HL-60 (cell line): ENCODE results near the gene NEK9.

Experiments
- POLR2AphosphoS5 ChIP-seq: IDR thresholded peaks from 2 replicates; pipeline ENCODE4 v1.6.1; 2012; ENCODE audit warnings: low read depth
- SPI1 ChIP-seq: IDR thresholded peaks from 2 replicates; pipeline ENCODE4 v1.6.1; 2012; ENCODE audit warnings: low read depth, mild to moderate bottlenecking, borderline replicate concordance
- TF ChIP-seq, protein P1 (sequence below): IDR thresholded peaks from one replicate; pipeline ENCODE4 v1.5.1; 2011; ENCODE audit warnings: low read length, control low read depth, inconsistent platforms; ENCODE audit not compliant: insufficient read depth

DNA sequence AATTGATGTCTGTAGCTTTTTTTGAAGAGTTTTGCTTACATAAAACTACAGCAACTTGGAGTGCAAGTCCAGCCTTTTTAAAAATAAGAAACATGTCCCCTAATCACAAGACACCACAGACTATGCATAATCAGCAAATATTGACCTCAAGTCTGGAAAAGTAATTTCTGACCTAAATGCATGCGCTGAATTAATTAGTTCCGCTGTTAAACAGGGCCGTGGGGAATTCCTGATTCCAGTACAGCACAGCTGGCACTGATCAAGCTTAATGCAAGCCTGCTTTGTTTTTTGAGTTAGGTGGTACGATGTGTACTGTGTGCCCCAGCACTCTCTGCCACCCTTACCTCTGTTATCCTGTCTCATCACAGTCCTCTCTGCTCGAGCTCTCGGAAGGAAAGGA, 84.8 kb downstream of the NEK9 start:
- TF ChIP-seq, protein P1, sequence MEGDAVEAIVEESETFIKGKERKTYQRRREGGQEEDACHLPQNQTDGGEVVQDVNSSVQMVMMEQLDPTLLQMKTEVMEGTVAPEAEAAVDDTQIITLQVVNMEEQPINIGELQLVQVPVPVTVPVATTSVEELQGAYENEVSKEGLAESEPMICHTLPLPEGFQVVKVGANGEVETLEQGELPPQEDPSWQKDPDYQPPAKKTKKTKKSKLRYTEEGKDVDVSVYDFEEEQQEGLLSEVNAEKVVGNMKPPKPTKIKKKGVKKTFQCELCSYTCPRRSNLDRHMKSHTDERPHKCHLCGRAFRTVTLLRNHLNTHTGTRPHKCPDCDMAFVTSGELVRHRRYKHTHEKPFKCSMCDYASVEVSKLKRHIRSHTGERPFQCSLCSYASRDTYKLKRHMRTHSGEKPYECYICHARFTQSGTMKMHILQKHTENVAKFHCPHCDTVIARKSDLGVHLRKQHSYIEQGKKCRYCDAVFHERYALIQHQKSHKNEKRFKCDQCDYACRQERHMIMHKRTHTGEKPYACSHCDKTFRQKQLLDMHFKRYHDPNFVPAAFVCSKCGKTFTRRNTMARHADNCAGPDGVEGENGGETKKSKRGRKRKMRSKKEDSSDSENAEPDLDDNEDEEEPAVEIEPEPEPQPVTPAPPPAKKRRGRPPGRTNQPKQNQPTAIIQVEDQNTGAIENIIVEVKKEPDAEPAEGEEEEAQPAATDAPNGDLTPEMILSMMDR, result no peak
- no peak for TF ChIP-seq POLR2AphosphoS5
- TF ChIP-seq SPI1, result no peak
